GM23338 (cell line): ENCODE data around the gene METTL3. TPM values are rescaled to one million over a fixed set of nuclear protein-coding genes. Genes with fewer than 3 reads are reported as not detected.

Source experiments
- EZH2phosphoT487 ChIP-seq: fragments of 200-600 bp; sonication (generic); IDR thresholded peaks from one replicate; pipeline ENCODE4 v1.8.1; 2018; ENCODE audit warnings: antibody characterized with exemption; ENCODE audit not compliant: unreplicated experiment
- REST ChIP-seq: IDR thresholded peaks from one replicate; pipeline ENCODE4 v1.6.1; 2018; ENCODE audit warnings: antibody characterized with exemption; ENCODE audit not compliant: unreplicated experiment
- STAT1 ChIP-seq: IDR thresholded peaks from one replicate; pipeline ENCODE4 v1.6.1; 2016; ENCODE audit warnings: antibody characterized with exemption; ENCODE audit not compliant: unreplicated experiment
- ZNF114 ChIP-seq: fragments of 250-450 bp; sonication (Bioruptor Pico); IDR thresholded peaks from 2 replicates; pipeline ENCODE4 v1.5.0; 2020; ENCODE audit warnings: mild to moderate bottlenecking, moderate library complexity
- ZNF331 ChIP-seq: fragments of 250-450 bp; sonication (Bioruptor Pico); IDR thresholded peaks from 2 replicates; pipeline ENCODE4 v1.5.0; 2020; ENCODE audit warnings: low read depth, mild to moderate bottlenecking, moderate library complexity
- ZNF462 ChIP-seq: fragments of 250-450 bp; sonication (Bioruptor Pico); IDR thresholded peaks from 2 replicates; pipeline ENCODE4 v1.5.0; 2020; ENCODE audit warnings: mild to moderate bottlenecking, moderate library complexity
- polyA plus RNA-seq: library from polyadenylated mRNA; unstranded; fragments of >200 nt; fragmentation: Nextera tagmentation; extraction: Ambion mirVana; gene quantifications from 2 replicates; pipeline ENCODE4 v1.2.1, GENCODE V29; 2016
- total RNA-seq: library from RNA; depleted of rRNA; stranded (reverse); fragments of >200 nt; shearing (Covaris generic); gene quantifications from 2 replicates; pipeline ENCODE4 v1.2.3, GENCODE V29; 2014

METTL3 gene
- total and polyA plus RNA-seq, 2 experiments from 2014 or later: 100 to 140 TPM

GRCh38 chr14:21496453-21496852 is 14.7 kb downstream of the METTL3 start (continued):
- TF ChIP-seq ZNF462 (CRISPR knock-in tag): no peak
- no peak for TF ChIP-seq EZH2phosphoT487
- TF ChIP-seq REST: no peak
- TF ChIP-seq ZNF114 (CRISPR knock-in tag): no peak
- no peak for TF ChIP-seq ZNF331
- TF ChIP-seq STAT1: no peak
